Measurements from ENCODE around the gene TSR1.

Gene TSR1

GRCh38 chr17:2357931-2358434, 21.7 kb upstream of the TSR1 start:
- DNase-seq (ENCODE audit: low read depth), result no peak
- no peak overlapping the region for H3K4me3 ChIP-seq (ENCODE audit: control insufficient read depth, low read depth, low read length)
- TF ChIP-seq, protein P1, sequence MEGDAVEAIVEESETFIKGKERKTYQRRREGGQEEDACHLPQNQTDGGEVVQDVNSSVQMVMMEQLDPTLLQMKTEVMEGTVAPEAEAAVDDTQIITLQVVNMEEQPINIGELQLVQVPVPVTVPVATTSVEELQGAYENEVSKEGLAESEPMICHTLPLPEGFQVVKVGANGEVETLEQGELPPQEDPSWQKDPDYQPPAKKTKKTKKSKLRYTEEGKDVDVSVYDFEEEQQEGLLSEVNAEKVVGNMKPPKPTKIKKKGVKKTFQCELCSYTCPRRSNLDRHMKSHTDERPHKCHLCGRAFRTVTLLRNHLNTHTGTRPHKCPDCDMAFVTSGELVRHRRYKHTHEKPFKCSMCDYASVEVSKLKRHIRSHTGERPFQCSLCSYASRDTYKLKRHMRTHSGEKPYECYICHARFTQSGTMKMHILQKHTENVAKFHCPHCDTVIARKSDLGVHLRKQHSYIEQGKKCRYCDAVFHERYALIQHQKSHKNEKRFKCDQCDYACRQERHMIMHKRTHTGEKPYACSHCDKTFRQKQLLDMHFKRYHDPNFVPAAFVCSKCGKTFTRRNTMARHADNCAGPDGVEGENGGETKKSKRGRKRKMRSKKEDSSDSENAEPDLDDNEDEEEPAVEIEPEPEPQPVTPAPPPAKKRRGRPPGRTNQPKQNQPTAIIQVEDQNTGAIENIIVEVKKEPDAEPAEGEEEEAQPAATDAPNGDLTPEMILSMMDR (conservative IDR thresholded peaks at IDR 0.05; ENCODE audit: control insufficient read depth, insufficient read depth, low read depth, low read length), result no peak

GRCh38 chr17:2357237-2357636, 21.0 kb upstream of the TSR1 start:
- TF ChIP-seq, protein P1 (conservative IDR thresholded peaks at IDR 0.05; ENCODE audit: control insufficient read depth, insufficient read depth, low read depth, low read length), result no peak
- H3K4me3 ChIP-seq (ENCODE audit: control insufficient read depth, low read depth, low read length), result no peak overlapping the region
- DNase-seq (ENCODE audit: low read depth), result no peak

DNA sequence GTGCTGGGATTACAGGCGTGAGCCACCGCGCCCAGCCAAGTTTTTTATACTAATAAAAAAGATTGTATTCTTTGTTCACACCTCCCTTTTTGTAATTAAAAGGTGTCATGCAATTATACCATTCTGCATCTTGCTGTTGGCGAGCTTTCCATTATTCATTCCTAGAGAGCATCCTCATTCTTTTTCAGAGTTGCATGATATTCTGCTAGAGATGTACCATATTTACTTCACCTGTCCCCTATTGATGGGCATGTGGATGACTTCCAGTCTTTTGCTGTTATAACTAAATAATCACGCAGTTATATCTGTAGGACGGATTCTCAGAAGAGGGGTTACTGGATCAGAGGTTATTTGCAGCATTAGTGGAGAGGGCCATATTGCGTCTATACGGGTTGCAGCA, 18.1 kb upstream of the TSR1 start:
- TF ChIP-seq, protein P1 (conservative IDR thresholded peaks at IDR 0.05; ENCODE audit: control insufficient read depth, insufficient read depth, low read depth, low read length), result no peak
- H3K4me3 ChIP-seq (ENCODE audit: control insufficient read depth, low read depth, low read length), result no peak overlapping the region
- no peak for DNase-seq (ENCODE audit: low read depth)

DNA sequence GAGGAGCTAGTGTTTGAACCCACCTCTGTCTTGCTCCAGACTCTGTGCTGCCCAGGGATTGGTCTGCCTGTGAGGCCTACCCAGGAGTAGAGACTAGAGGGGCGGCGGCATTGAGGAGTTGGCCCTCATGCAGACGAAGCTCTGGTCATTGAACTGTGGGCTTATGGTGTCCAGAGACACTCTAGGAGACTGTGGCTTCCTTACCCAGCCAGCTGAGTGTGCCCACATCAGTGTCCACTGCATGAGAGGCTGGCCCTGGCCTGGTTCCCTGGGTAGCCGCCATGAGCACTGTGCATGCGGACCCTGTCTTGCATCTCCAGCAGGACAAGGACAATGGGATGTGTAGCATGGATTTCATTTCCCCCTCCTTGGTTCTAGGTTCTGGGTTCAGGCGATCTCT, 15.0 kb upstream of the TSR1 start:
- TF ChIP-seq, protein P1 (conservative IDR thresholded peaks at IDR 0.05; ENCODE audit: control insufficient read depth, insufficient read depth, low read depth, low read length), result no peak
- H3K4me3 ChIP-seq (ENCODE audit: control insufficient read depth, low read depth, low read length), result no peak overlapping the region
- no peak for DNase-seq (ENCODE audit: low read depth)

GRCh38 chr17:2347805-2348685, 11.8 kb upstream of the TSR1 start:
- DNase-seq (ENCODE audit: low read depth), result peak; percentile 93
- no peak overlapping the region for H3K4me3 ChIP-seq (ENCODE audit: control insufficient read depth, low read depth, low read length)
- TF ChIP-seq, protein P1 (conservative IDR thresholded peaks at IDR 0.05; ENCODE audit: control insufficient read depth, insufficient read depth, low read depth, low read length), result no peak

- TF ChIP-seq, protein P1 (conservative IDR thresholded peaks at IDR 0.05; ENCODE audit: control insufficient read depth, insufficient read depth, low read depth, low read length), result no peak
- H3K4me3 ChIP-seq (ENCODE audit: control insufficient read depth, low read depth, low read length), result no peak overlapping the region
- DNase-seq (ENCODE audit: low read depth), result peak; percentile 12
Measured at GRCh38 chr17:2346475-2346874, 10.2 kb upstream of the TSR1 start.

Measured in fibroblast of mammary gland (primary cell).